Measurements from ENCODE around the gene CBR3.

DNA sequence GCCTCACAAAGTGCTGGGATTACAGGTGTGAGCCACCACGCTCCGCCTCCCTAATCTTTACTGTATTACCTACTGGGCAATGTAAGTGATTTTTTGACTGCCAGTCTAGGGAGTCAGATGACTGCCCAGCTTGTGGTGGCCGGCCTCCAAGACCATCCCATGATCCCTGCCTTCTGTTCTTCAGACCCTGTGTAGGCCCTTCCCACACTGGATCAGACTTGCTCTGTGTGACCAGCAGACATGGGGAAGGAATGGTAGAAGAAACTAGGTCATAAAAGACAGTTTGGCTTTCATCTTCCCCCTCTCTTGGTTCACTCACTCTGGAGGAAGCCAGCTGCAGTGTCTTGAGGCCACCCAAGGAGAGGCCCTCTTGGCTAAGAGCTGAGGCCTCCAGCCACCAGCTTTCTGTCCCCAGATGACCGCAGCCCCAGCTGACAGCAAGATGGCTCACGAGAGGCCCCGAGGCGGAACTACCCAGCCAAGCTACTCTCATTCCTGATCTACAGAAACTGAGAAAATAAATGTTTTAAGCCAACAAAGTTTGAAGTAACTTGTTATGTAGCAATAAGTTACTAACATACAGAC is 14.5 kb upstream of the CBR3 start:
- TF ChIP-seq, protein P1, sequence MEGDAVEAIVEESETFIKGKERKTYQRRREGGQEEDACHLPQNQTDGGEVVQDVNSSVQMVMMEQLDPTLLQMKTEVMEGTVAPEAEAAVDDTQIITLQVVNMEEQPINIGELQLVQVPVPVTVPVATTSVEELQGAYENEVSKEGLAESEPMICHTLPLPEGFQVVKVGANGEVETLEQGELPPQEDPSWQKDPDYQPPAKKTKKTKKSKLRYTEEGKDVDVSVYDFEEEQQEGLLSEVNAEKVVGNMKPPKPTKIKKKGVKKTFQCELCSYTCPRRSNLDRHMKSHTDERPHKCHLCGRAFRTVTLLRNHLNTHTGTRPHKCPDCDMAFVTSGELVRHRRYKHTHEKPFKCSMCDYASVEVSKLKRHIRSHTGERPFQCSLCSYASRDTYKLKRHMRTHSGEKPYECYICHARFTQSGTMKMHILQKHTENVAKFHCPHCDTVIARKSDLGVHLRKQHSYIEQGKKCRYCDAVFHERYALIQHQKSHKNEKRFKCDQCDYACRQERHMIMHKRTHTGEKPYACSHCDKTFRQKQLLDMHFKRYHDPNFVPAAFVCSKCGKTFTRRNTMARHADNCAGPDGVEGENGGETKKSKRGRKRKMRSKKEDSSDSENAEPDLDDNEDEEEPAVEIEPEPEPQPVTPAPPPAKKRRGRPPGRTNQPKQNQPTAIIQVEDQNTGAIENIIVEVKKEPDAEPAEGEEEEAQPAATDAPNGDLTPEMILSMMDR (IDR thresholded peaks at IDR 0.05), result no peak
- no peak for TF ChIP-seq EZH2 (IDR thresholded peaks at IDR 0.05; ENCODE audit: borderline replicate concordance, insufficient read depth, low read depth, low read length, poor library complexity, severe bottlenecking)
